ENCODE results near the gene ADGRG3.
A peak's percentile ranks its signal among the peaks of the same experiment; 100 is the strongest.
"Not testable (repeated sequence)": the region's sequence is repeated elsewhere in the genome, so short reads cannot be mapped to it uniquely, and the experiment has no call there.

Gene ADGRG3

DNA sequence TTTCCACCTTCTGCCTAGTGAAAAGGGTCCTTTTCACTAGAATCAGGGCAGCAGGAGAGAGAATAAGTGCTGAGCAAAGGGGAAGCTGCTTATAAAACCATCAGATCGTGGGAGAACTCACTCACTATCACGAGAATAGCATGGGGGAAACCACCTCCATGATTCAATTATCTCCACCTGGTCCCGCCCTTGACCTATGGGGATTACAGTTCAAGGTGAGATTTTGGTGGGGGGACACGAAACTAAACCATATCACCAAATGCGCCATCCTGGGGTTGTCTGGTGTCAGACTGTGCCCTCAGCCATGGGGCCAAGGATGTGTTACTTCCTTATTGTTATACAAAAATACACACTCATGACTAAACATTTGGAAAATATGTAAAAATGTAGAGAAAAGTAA, 57.0 kb downstream of the ADGRG3 start:
- DNase-seq: no peak

GRCh38 chr16:57725554-57725953, 57.4 kb downstream of the ADGRG3 start:
- no peak for DNase-seq

DNA sequence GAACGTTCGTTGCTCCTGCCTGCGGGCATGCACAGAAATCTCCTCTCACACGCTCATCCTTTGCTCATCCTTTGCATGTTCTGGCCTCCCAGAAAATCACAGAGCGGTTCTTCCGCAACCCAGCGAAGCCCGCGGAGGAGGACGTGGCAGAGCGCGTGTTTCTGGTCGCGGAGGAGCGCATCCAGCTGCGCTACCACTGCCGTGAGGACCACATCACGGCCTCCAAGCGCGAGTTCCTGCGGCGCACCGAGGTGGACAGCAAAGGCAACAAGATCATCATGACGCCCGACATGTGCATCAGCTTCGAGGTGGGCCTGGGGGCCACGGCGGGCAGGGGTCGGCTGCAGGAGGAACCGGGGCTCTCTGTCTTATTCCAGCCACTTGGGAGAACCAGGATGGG, 57.9 kb downstream of the ADGRG3 start:
- DNase-seq: no peak

DNA sequence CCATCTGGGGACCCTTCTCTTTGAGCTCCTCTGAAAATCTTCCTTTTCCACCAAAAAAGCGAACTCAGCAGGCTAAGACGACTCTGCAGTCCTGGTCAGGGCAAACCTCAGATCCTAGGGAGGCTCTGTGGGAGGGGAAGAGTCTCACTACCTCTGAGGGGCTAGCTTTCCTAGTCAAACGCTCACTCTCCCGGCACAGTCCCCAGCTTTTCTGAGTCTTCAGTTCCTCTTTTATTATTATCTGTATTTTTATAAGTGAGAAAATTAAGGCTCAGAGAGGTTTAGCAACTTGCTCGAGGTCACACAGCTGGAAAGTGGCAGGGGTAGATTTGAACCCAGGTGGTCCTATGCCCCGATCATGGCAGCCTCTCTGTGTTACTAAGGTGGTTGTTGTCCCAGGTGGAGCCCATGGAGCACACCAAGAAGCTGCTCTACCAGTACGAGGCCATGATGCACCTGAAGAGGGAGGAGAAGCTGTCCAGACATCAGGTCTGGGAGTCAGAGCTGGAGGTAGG, 58.4 kb downstream of the ADGRG3 start:
- DNase-seq: no peak

DNA sequence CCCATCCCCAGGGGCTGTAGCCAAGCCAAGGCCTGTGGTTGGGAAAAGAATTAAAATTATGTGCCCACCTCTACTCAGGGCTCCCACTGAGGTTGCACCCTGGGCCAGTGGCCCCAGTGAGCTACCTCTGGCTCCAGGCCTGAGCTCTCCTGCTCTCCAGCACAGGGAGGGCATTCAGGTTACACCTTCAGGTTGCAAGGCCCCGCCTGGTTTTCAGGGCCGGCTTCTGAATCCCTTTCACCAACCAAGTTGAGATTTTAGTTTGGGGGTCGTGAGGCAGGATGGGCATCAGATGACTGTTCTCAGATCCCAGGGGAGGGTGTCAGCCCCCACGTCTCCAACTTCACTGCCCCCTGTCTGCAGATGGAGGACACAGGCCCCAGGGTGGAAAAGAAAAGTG, 59.5 kb downstream of the ADGRG3 start:
- DNase-seq: no peak

DNA sequence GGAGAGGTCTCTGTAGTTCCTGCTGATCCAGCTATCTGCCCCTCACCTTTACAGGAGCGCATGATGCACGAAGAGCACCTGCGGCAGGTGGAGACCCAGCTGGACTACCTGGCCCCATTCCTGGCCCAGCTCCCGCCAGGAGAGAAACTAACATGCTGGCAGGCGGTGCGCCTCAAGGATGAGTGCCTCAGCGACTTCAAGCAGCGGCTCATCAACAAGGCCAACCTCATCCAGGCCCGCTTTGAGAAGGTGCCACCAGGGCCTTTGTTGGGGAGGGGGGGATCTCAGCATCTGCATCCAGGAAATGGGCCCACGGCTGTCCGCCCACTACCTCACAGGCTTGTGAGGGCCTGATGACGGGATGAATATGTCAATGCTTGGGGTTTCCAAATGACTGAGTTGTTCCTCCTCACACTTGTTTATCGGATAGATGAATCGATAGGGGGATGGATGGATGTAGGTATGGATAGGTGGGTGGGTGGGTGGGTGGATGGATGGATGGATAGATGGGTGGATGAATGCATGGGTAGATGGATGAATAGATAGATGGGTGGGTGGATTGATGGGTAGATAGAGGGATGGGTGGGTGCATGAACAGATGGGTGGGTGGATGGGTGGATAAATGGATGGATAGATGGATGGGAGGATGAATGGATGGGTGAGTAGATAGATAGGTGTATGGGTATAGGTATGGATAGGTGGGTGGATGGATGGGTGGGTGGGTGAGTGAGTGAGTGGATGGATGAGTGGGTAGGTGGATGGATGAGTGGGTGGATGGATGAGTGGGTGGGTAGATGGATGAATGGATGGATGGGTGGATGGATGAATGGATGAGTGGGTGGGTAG, 60.5 kb downstream of the ADGRG3 start:
- DNase-seq: no peak

DNA sequence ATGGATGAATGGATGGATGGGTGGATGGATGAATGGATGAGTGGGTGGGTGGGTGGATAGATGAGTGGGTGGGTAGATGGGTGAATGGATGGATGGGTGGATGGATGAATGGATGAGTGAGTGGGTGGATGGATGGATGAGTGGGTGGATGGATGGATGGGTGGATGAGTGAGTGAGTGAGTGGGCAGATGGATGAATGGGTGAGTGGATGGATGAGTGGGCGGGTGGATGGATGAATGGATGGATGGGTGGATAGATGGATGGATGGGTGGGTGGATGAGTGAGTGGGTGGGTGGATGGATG, 61.0 kb downstream of the ADGRG3 start:
- DNase-seq: no peak

- DNase-seq: not testable (repeated sequence)
These were observed 61.7 kb downstream of the ADGRG3 start for GRCh38 chr16:57729852-57730251.

GRCh38 chr16:57730771-57731730, 62.9 kb downstream of the ADGRG3 start:
- no peak for DNase-seq

DNA sequence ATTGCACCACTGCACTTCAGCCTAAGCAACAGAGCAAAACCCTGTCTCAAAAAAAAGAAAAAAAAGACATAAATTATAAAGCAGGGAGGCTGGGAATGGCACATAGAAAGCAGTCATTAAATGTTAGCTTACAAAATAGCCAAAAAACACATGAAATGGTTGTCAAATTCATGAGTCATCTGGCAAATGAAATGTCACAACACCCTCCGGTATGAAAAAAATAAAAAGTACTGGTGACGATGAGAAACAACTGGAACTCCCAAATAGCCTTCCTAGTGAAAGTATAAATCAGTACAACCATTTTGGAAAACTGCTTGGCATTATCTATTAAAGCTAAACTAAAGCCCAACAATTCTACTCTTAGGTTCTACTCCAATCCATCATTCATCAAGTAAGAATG, 63.9 kb downstream of the ADGRG3 start:
- DNase-seq: no peak

GRCh38 chr16:57732714-57733113, 64.6 kb downstream of the ADGRG3 start:
- no peak for DNase-seq

GRCh38 chr16:57734308-57734924, 66.3 kb downstream of the ADGRG3 start:
- no peak for DNase-seq

DNA sequence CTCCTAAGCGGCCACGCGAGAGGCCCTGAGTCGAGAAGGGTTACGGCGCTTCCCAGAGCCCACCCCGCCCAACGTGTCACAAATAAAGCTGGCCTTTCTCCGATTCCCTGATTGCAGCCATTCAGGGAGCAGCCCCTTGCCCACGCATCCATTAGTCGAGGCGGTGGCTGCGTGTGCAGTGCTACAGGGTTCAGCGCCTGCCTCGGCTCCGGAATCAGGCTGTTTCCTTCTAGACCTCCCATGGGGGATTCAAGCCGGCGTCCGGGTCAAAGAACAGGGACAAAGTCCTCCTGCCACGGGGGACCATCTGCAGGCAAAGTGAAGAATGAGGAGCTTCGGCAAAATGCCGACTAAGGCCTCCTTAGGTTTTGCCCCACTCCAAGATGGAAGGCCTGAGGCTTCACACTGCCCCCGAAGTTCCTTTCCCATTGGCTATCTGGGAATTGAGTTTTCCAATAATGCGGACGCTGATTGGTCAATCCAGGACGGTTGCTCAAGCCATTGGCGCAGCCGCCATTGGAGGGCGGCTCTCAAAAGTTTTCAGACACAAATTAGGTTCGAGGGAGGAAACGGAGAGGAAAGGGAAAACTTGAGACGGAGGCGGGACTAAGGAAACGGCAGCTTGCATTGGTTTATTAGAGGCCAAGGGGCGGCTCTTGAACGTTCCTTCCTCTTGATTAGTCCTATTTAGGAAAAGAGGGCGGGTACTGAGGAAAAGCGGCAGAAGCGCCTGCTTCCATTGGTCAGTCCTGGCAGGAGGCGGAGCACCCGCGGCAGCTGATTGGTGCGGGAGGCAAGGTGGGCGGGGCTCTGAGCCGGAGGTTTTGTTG, 67.0 kb downstream of the ADGRG3 start:
- DNase-seq: peak; percentile 95

DNA sequence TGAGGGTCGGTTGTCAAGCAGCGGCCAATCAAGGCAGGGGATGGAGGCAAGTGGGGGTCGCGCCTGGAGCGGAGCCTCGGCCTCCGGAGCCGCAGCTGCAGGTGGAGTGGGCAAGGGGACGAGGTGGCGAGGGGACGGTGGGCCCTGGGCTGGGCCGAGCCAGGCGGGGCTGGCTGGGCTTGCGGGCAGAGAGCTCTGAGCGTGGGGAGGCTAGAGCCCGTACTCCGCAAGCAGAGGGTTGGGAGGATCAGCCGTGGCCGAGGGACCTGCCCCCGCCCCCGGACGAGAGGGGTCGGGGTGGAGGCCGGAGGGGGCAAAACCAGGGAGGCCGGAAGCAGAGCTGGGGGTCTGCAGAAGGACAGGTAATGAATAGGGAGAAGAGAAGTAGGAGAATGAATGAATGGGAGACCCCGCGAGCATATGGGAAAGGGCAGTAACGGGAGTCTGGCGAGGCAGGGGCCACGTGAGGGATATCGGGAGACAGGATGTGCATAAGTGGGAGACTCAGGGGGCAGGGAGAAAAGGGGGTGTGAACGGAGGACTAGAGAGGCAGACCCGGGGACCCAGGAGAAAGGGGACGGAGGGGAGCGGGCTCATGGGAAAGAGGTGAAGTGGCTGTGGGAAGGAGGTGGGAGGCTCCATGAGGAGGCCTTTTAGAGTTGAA, 67.8 kb downstream of the ADGRG3 start, which contains the start of gene KATNB1:
Gene KATNB1, plus strand, starts transcription at position 16 of the 664 bp plus-strand sequence. CDS start 1,474 bp downstream, outside the sequence.
- no peak for DNase-seq

GRCh38 chr16:57736419-57737351, 68.6 kb downstream of the ADGRG3 start:
- no peak for DNase-seq

DNA sequence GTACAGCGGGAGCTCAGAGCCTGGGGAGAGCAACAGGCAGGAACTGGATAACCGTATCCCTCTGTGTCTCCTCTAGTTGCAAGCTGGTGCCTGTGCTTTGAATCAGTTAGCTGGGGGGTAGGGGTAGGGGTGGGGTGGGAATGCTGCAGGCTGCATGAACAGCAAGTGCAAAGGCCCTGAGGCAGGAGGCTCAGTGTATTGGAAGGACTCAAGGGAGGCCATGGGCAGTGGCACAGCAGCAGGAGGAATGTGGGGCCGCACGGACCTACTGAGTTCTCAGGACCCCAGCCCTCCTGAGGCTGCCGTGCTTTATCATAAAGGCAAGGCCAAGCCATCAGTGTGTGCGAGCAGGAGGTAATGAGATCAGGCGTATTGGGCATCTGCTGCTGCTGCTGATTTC, 70.7 kb downstream of the ADGRG3 start:
- no peak for DNase-seq
